Heart left ventricle (tissue), 16 donors: ENCODE data around the gene XPNPEP1. TPM values are rescaled to one million over a fixed set of nuclear protein-coding genes. Genes with fewer than 3 reads are reported as not detected.
A peak's percentile ranks its signal among the peaks of the same experiment; 100 is the strongest.

ENCODE experiments used
- ATAC-seq, 4 donors: fragments of 200-7000 bp; cut with Tn5 transposase; one replicate each; pipeline ENCODE4 v1.9.1; 2020 to 2022; ENCODE audit warnings: moderate library complexity in 4 of 4, mild to moderate bottlenecking in 3 of 4, moderate number of reproducible peaks in 1 of 4
- DNase-seq, 5 donors: peaks; one replicate each; pipeline ENCODE4 v3.0.0-alpha.2; 2020
- H3K27ac ChIP-seq, 12 donors: fragments of 200-600 bp; sonication (generic) in 4 of 12; one replicate each; pipeline versions ENCODE4 v1.5.0 to v1.8.0; 2016 to 2022; ENCODE audit warnings: mild to moderate bottlenecking in 2 of 12
- H3K27me3 ChIP-seq, 9 donors: fragments of 200-600 bp; sonication (generic) in 2 of 9; one replicate each; pipeline versions ENCODE4 v1.5.1 to v1.8.0; 2016 to 2022; ENCODE audit warnings: mild to moderate bottlenecking in 3 of 9
- H3K36me3 ChIP-seq, 9 donors: fragments of 200-600 bp; sonication (generic) in 2 of 9; one replicate each; pipeline versions ENCODE4 v1.5.0 to v1.8.0; 2018 to 2022; ENCODE audit warnings: mild to moderate bottlenecking in 2 of 9
- H3K4me1 ChIP-seq, 12 donors: fragments of 200-600 bp; sonication (generic) in 4 of 12; one replicate each; pipeline versions ENCODE4 v1.5.0 to v1.8.0; 2016 to 2022; ENCODE audit warnings: mild to moderate bottlenecking in 3 of 12
- H3K4me3 ChIP-seq, 12 donors: fragments of 200-600 bp; sonication (generic) in 4 of 12; one replicate each; pipeline versions ENCODE4 v1.5.0 to v1.8.0; 2017 to 2022; ENCODE audit warnings: mild to moderate bottlenecking in 9 of 12, moderate library complexity in 4 of 12
- H3K9me3 ChIP-seq, 12 donors: fragments of 200-600 bp; sonication (generic) in 4 of 12; one replicate each; pipeline versions ENCODE4 v1.5.0 to v1.8.0; 2016 to 2022; ENCODE audit warnings: mild to moderate bottlenecking in 1 of 12
- CTCF ChIP-seq, 12 donors: fragments of 200-600 bp; sonication (generic) in 4 of 12; IDR thresholded peaks; one replicate each; pipeline versions ENCODE4 v1.5.0 to v1.8.0; 2018 to 2022; ENCODE audit warnings: antibody characterized with exemption in 12 of 12, mild to moderate bottlenecking in 5 of 12
- POLR2A ChIP-seq, 2 donors: fragments of 450-650 bp; IDR thresholded peaks; one replicate each; pipeline ENCODE4 v1.6.1; 2017; ENCODE audit warnings: antibody characterized with exemption in 2 of 2, mild to moderate bottlenecking in 2 of 2, moderate library complexity in 2 of 2
- WGBS, 4 donors: extraction: QIAGEN DNeasy Blood & Tissue Kit in 2 of 4; methylation state at CpG; one replicate each; pipeline versions ENCODE4 v1.1.5 to v1.1.7; 2013 to 2018; 5-methylcytosine and 5-hydroxymethylcytosine counted together
- intact Hi-C, 10 donors: fragments of 100-400 bp; cut with DNase I; formaldehyde crosslinking; loops; one replicate each; pipeline versions ENCODE4 v1.11.1 to v1.14.2; 2022
- polyA plus RNA-seq, 2 donors: library from polyadenylated mRNA; stranded (reverse); fragments of 200-250 nt; gene quantifications; one replicate each; pipeline ENCODE4 v1.2.3, GENCODE V29; 2013
- total RNA-seq, 9 donors: library from RNA; depleted of rRNA in 2 of 9; stranded (reverse); fragments of >200 nt in 2 of 9; fragmentation: NEBNext Ultra II Directional in 3 of 9; extraction: Animal tissue kit (Norgen Biotek cat#: 25700) in 3 of 9; gene quantifications; one replicate each; pipeline versions ENCODE4 v1.1.0 to v1.2.4, GENCODE V29; 2016 to 2023
- donor health status: ischemic (EF 13 %, LVEDD 7.1; RV severe dilation, severe dysfunction).
- donor health status: healthy with polysubstance abuse.
- donor health status: DM: no; HTN: yes; CAD: no.
- donor health status: DM: no; HTN: no; CAD: no.
- donor health status: ischemic (EF 25% LVEDD 6.9; RV normal size, moderate dysfunction).
- donor health status: ischemic (EF 25% LVEDD 5.7; RV mildly dilated, moderate dysfunction).
- donor health status: healthy.
- donor health status: DM: yes; HTN: yes; CAD: no.
- donor health status: ischemic (EF 35%, LVEDD 5.7; RV mildly dilated, moderate dysfunction).
- donor health status: nonischemic (EF 11% LVEDD 7.7; RV severe dilation, severe dysfunction).
- donor health status: DM: yes; HTN: yes; CAD: no.
- donor health status: PGD.
- donor health status: ischemic (EF 29% LVEDD 5.4; RV normal size, mild dysfunction).
- donor health status: nonischemic (EF 23%, LVEDD 6.1; RV moderate dilation, normal function).

XPNPEP1 gene
- total and polyA plus RNA-seq, 11 donors = 14.5 to 77.0 (median 46.2) TPM

GRCh38 chr10:109898007-109898406, 25.3 kb downstream of the XPNPEP1 start:
- H3K4me1 ChIP-seq = peaks cover 27 to 95% (median 77%) of the 10 kb centered on the region in 12 donors

GRCh38 chr10:109895848-109896247, 27.5 kb downstream of the XPNPEP1 start:
- peaks cover 27 to 97% (median 88%) of the 10 kb centered on the region in 12 donors for H3K4me1 ChIP-seq
- DNase-seq (no peak), ATAC-seq (no peak)
- H3K27me3 ChIP-seq = no peaks in the 10 kb centered on the region
- intact Hi-C loops = loop anchor here in 3 of 10 donors (5.0 to 10.0 kb wide), 5 partner anchors 36 to 329 kb away; partner anchors contain the start of gene ADD3 (in 1 of the 3)
- TF ChIP-seq CTCF (IDR thresholded peaks at IDR 0.05) = no peak
- no peak for TF ChIP-seq POLR2A (IDR thresholded peaks at IDR 0.05)
- H3K36me3 ChIP-seq = peaks cover 0 to 31% (median 9%) of the 10 kb centered on the region in 9 donors
- no peaks in the 10 kb centered on the region for H3K9me3 ChIP-seq
- H3K4me3 ChIP-seq = no peak overlapping the region
- H3K27ac ChIP-seq = peak overlapping the region; percentile 47 to 85 (median 78)

More at GRCh38 chr10:109898007-109898406, 25.3 kb downstream of the XPNPEP1 start:
- 94 to 98% (median 98%) methylated on average over 6 of the region's 6 CpGs for WGBS, 4 donors
- ATAC-seq (no peak), DNase-seq (no peak)
- intact Hi-C loops = loop anchor here in 3 of 10 donors (5.0 to 10.0 kb wide), 5 partner anchors 34 to 327 kb away; partner anchors contain the start of gene ADD3 (in 1 of the 3)
- H3K36me3 ChIP-seq = peaks cover 0 to 21% (median 0%) of the 10 kb centered on the region in 9 donors
- H3K27ac ChIP-seq = peak overlapping the region; percentile 31 to 91 (median 79)
- H3K4me3 ChIP-seq = no peak overlapping the region
- no peak for TF ChIP-seq POLR2A (IDR thresholded peaks at IDR 0.05)
- H3K27me3 ChIP-seq = no peaks in the 10 kb centered on the region
- H3K9me3 ChIP-seq = no peaks in the 10 kb centered on the region

- TF ChIP-seq POLR2A (IDR thresholded peaks at IDR 0.05) (no peak), CTCF (IDR thresholded peaks at IDR 0.05) (no peak)
- no peaks in the 10 kb centered on the region for H3K27me3 ChIP-seq
- 34 to 41% (median 41%) methylated on average over 7 of the region's 7 CpGs for WGBS, 4 donors
- intact Hi-C loops = loop anchor here in 3 of 10 donors (5.0 to 10.0 kb wide), 5 partner anchors 37 to 330 kb away; partner anchors contain the start of gene ADD3 (in 1 of the 3)
- H3K27ac ChIP-seq = peak overlapping the region; percentile 47 to 85 (median 78)
- ATAC-seq = peak; percentile 73 to 90 (median 81)
- peaks cover 0 to 35% (median 12%) of the 10 kb centered on the region in 9 donors for H3K36me3 ChIP-seq
- peak; percentile 73 to 92 (median 80) for DNase-seq
- peaks cover 27 to 96% (median 86%) of the 10 kb centered on the region in 12 donors for H3K4me1 ChIP-seq
- no peaks in the 10 kb centered on the region for H3K9me3 ChIP-seq
- H3K4me3 ChIP-seq = peak overlapping the region in 1 of 12 donors; percentile 9
Observed at GRCh38 chr10:109895095-109895818, 28.1 kb downstream of the XPNPEP1 start.

- peaks cover 22 to 96% (median 82%) of the 10 kb centered on the region in 12 donors for H3K4me1 ChIP-seq
Observed at GRCh38 chr10:109894516-109894915, 28.8 kb downstream of the XPNPEP1 start.

More at GRCh38 chr10:109894516-109894915, 28.8 kb downstream of the XPNPEP1 start:
- no peaks in the 10 kb centered on the region for H3K27me3 ChIP-seq
- H3K9me3 ChIP-seq = no peaks in the 10 kb centered on the region
- 13 to 26% (median 20%) methylated on average over 5 of the region's 5 CpGs for WGBS, 4 donors
- TF ChIP-seq POLR2A (IDR thresholded peaks at IDR 0.05) = no peak
- TF ChIP-seq CTCF (IDR thresholded peaks at IDR 0.05) = no peak
- peak overlapping the region; percentile 47 to 85 (median 78) for H3K27ac ChIP-seq
- H3K4me3 ChIP-seq = peak overlapping the region in 2 of 12 donors; percentile 1 to 9
- intact Hi-C loops = loop anchor here in 5 of 10 donors (5.0 to 10.0 kb wide), 6 partner anchors 70 to 383 kb away; partner anchors contain the start of gene ADD3 (in 2 of the 5)
- peak; percentile 68 to 78 (median 76) for ATAC-seq
- peak; percentile 78 to 90 (median 84) for DNase-seq
- H3K36me3 ChIP-seq = peaks cover 0 to 35% (median 12%) of the 10 kb centered on the region in 9 donors
